OCI-LY1 (cell line): ENCODE data around the gene GARIN5A.

Source experiments
- H2AFZ ChIP-seq: fragments of 200-600 bp; sonication (generic), shearing (Covaris generic); 2 replicates; pipeline ENCODE4 v1.6.0; 2014; ENCODE audit warnings: antibody characterized with exemption, mild to moderate bottlenecking, low read length
- H3F3A ChIP-seq: fragments of 200-600 bp; sonication (generic), shearing (Covaris generic); 2 replicates; pipeline ENCODE4 v1.6.0; 2014; ENCODE audit warnings: mild to moderate bottlenecking, antibody characterized with exemption, low read length, moderate library complexity; ENCODE audit not compliant: insufficient read depth
- H3K27ac ChIP-seq: fragments of 200-600 bp; sonication (generic); 2 replicates; pipeline ENCODE4 v1.5.1; 2014; ENCODE audit warnings: low read length, mixed run types, mild to moderate bottlenecking, low read depth; ENCODE audit not compliant: poor library complexity, severe bottlenecking
- H3K27me3 ChIP-seq: fragments of 200-600 bp; sonication (generic); 2 replicates; pipeline ENCODE4 v1.6.0; 2014; ENCODE audit warnings: antibody characterized with exemption, mild to moderate bottlenecking, low read length, moderate library complexity; ENCODE audit not compliant: insufficient read depth
- H3K36me3 ChIP-seq: fragments of 200-600 bp; sonication (generic); 2 replicates; pipeline ENCODE4 v1.6.1; 2014; ENCODE audit warnings: mild to moderate bottlenecking, antibody characterized with exemption, low read length, moderate library complexity, mixed read lengths; ENCODE audit not compliant: insufficient read depth
- H3K4me1 ChIP-seq: fragments of 200-600 bp; sonication (generic); 2 replicates; pipeline ENCODE4 v1.5.1; 2014; ENCODE audit warnings: mild to moderate bottlenecking, low read length, moderate library complexity; ENCODE audit not compliant: insufficient read depth, severe bottlenecking
- H3K4me2 ChIP-seq: fragments of 200-600 bp; sonication (generic), shearing (Covaris generic); 2 replicates; pipeline ENCODE4 v1.6.1; 2014; ENCODE audit warnings: low read length
- H3K4me3 ChIP-seq: fragments of 200-600 bp; sonication (generic); 2 replicates; pipeline ENCODE4 v1.5.1; 2014; ENCODE audit warnings: low read length, low read depth, mild to moderate bottlenecking, mixed read lengths; ENCODE audit not compliant: poor library complexity, severe bottlenecking
- H3K79me2 ChIP-seq: fragments of 200-600 bp; shearing (Covaris generic); 2 replicates; pipeline ENCODE4 v1.6.1; 2016; ENCODE audit warnings: mixed run types, low read length, mixed read lengths; ENCODE audit not compliant: insufficient read depth
- H3K9ac ChIP-seq: fragments of 200-600 bp; sonication (generic), shearing (Covaris generic); 2 replicates; pipeline ENCODE4 v1.6.1; 2014; ENCODE audit warnings: mild to moderate bottlenecking, low read length, mixed read lengths
- H3K9me2 ChIP-seq: fragments of 200-600 bp; sonication (generic), shearing (Covaris generic); 2 replicates; pipeline ENCODE4 v1.6.1; 2014; ENCODE audit warnings: low read depth, mild to moderate bottlenecking, low read length, mixed read lengths
- H3K9me3 ChIP-seq: fragments of 200-600 bp; shearing (Covaris generic); 2 replicates; pipeline ENCODE4 v1.6.1; 2014; ENCODE audit warnings: low read length, mixed read lengths
- H4K20me1 ChIP-seq: fragments of 200-600 bp; sonication (generic), shearing (Covaris generic); 2 replicates; pipeline ENCODE4 v1.6.0; 2016; ENCODE audit warnings: mild to moderate bottlenecking, low read length; ENCODE audit not compliant: insufficient read depth
- EZH2 ChIP-seq: fragments of 200-600 bp; sonication (generic), shearing (Covaris generic); IDR thresholded peaks from 2 replicates; pipeline ENCODE4 v1.8.0; 2017; ENCODE audit warnings: borderline replicate concordance, mixed run types, mild to moderate bottlenecking, antibody characterized with exemption, low read length, moderate library complexity, mixed read lengths
- TF ChIP-seq, protein P1 (sequence below): fragments of 200-600 bp; sonication (generic), shearing (Covaris generic); IDR thresholded peaks from 2 replicates; pipeline ENCODE4 v1.5.1; 2017; ENCODE audit warnings: mild to moderate bottlenecking, antibody characterized with exemption, low read length, moderate library complexity, mixed read lengths

The GARIN5A gene

GRCh38 chr19:50459638-50460037 is 17.0 kb downstream of the GARIN5A start:
- TF ChIP-seq, protein P1, sequence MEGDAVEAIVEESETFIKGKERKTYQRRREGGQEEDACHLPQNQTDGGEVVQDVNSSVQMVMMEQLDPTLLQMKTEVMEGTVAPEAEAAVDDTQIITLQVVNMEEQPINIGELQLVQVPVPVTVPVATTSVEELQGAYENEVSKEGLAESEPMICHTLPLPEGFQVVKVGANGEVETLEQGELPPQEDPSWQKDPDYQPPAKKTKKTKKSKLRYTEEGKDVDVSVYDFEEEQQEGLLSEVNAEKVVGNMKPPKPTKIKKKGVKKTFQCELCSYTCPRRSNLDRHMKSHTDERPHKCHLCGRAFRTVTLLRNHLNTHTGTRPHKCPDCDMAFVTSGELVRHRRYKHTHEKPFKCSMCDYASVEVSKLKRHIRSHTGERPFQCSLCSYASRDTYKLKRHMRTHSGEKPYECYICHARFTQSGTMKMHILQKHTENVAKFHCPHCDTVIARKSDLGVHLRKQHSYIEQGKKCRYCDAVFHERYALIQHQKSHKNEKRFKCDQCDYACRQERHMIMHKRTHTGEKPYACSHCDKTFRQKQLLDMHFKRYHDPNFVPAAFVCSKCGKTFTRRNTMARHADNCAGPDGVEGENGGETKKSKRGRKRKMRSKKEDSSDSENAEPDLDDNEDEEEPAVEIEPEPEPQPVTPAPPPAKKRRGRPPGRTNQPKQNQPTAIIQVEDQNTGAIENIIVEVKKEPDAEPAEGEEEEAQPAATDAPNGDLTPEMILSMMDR: no peak
- TF ChIP-seq EZH2: no peak
- Histone ChIP-seq H3K79me2 (no peaks in the 10 kb centered on the region), H3K27ac (no peak overlapping the region), H3F3A (no peaks in the 10 kb centered on the region; the same call in 1 of the 2 replicates), H3K4me3 (no peak overlapping the region), H3K4me2 (no peak overlapping the region), H3K27me3 (no peaks in the 10 kb centered on the region; the same call in 1 of the 2 replicates), H3K9me3 (no peaks in the 10 kb centered on the region), H3K9me2 (no peaks in the 10 kb centered on the region), H3K4me1 (peaks cover 15% of the 10 kb centered on the region), H2AFZ (no peak overlapping the region), H3K9ac (no peak overlapping the region), H4K20me1 (no peaks in the 10 kb centered on the region), H3K36me3 (no peaks in the 10 kb centered on the region)

DNA sequence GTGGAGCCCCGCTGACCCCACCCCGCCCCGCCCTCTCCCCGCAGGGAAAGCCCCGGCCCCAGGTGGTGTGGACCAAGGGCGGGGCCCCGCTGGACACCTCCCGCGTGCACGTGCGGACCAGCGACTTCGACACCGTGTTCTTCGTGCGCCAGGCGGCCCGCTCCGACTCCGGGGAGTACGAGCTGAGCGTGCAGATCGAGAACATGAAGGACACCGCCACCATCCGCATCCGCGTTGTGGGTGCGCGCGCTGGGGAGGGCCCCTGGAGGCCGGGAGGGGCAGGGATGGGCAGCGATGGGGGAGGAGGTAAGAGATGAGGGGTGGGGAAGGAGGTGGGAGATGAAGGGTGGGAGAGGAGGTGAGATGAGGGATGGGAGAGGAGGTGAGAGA is 17.6 kb downstream of the GARIN5A start:
- no peaks in the 10 kb centered on the region for H3K79me2 ChIP-seq
- H3K27ac ChIP-seq: no peak overlapping the region
- no peaks in the 10 kb centered on the region for H3K36me3 ChIP-seq
- H3F3A ChIP-seq: no peaks in the 10 kb centered on the region; the same call in 1 of the 2 replicates
- H3K27me3 ChIP-seq: no peaks in the 10 kb centered on the region; the same call in 1 of the 2 replicates
- H2AFZ ChIP-seq: no peak overlapping the region
- TF ChIP-seq, protein P1: no peak
- no peak for TF ChIP-seq EZH2
- peaks cover 15% of the 10 kb centered on the region for H3K4me1 ChIP-seq
- H3K9me3 ChIP-seq: no peaks in the 10 kb centered on the region
- no peak overlapping the region for H3K9ac ChIP-seq
- no peaks in the 10 kb centered on the region for H4K20me1 ChIP-seq
- H3K4me3 ChIP-seq: no peak overlapping the region
- H3K4me2 ChIP-seq: no peak overlapping the region
- H3K9me2 ChIP-seq: no peaks in the 10 kb centered on the region

- H3K79me2 ChIP-seq: no peaks in the 10 kb centered on the region
- peaks cover 15% of the 10 kb centered on the region for H3K4me1 ChIP-seq
- TF ChIP-seq EZH2: no peak
- TF ChIP-seq, protein P1: no peak
- no peak overlapping the region for H3K4me3 ChIP-seq
- H4K20me1 ChIP-seq: no peaks in the 10 kb centered on the region
- no peak overlapping the region for H3K27ac ChIP-seq
- H3K27me3 ChIP-seq: no peaks in the 10 kb centered on the region; the same call in 1 of the 2 replicates
- no peak overlapping the region for H2AFZ ChIP-seq
- no peaks in the 10 kb centered on the region for H3K9me3 ChIP-seq
- no peaks in the 10 kb centered on the region for H3K9me2 ChIP-seq
- H3K9ac ChIP-seq: no peak overlapping the region
- no peaks in the 10 kb centered on the region for H3K36me3 ChIP-seq
- no peak overlapping the region for H3K4me2 ChIP-seq
- H3F3A ChIP-seq: no peaks in the 10 kb centered on the region; the same call in 1 of the 2 replicates
Observed at GRCh38 chr19:50458396-50459066, 18.1 kb downstream of the GARIN5A start.
